LNCaP clone FGC (cell line): ENCODE data around the gene USH2A.

Source experiments
- DNase-seq: peaks from one replicate; pipeline ENCODE4 v3.0.0-alpha.2; 2011; ENCODE audit warnings: low read depth
- H3K4me3 ChIP-seq: 2 replicates; pipeline ENCODE4 v1.5.1; 2011; ENCODE audit warnings: mild to moderate bottlenecking, low read depth, low read length, control low read depth
- CTCF ChIP-seq: IDR thresholded peaks from 2 replicates; pipeline ENCODE4 v1.5.1; 2012; ENCODE audit warnings: mild to moderate bottlenecking; ENCODE audit not compliant: control insufficient read depth, insufficient read depth; ENCODE audit errors: extremely low read depth

The USH2A gene

GRCh38 chr1:215878128-215878527 is 545.1 kb downstream of the USH2A start:
- DNase-seq, result no peak
- H3K4me3 ChIP-seq, result no peak overlapping the region
- TF ChIP-seq CTCF, result no peak

- no peak overlapping the region for H3K4me3 ChIP-seq
- TF ChIP-seq CTCF, result no peak
- DNase-seq, result no peak
Measured at GRCh38 chr1:215877452-215877951, 545.7 kb downstream of the USH2A start.

GRCh38 chr1:215875712-215876111 is 547.5 kb downstream of the USH2A start:
- no peak overlapping the region for H3K4me3 ChIP-seq
- DNase-seq, result no peak
- TF ChIP-seq CTCF, result no peak

GRCh38 chr1:215875236-215875635 is 548.0 kb downstream of the USH2A start:
- H3K4me3 ChIP-seq, result no peak overlapping the region
- DNase-seq, result no peak
- TF ChIP-seq CTCF, result no peak

- TF ChIP-seq CTCF, result no peak
- H3K4me3 ChIP-seq, result no peak overlapping the region
- no peak for DNase-seq
Measured at GRCh38 chr1:215872658-215873057, 550.6 kb downstream of the USH2A start.

- TF ChIP-seq CTCF, result no peak
- no peak for DNase-seq
- no peak overlapping the region for H3K4me3 ChIP-seq
Measured at GRCh38 chr1:215868500-215868899, 554.7 kb downstream of the USH2A start.

- no peak for TF ChIP-seq CTCF
- DNase-seq, result no peak
- H3K4me3 ChIP-seq, result no peak overlapping the region
Measured at GRCh38 chr1:215865060-215865459, 558.2 kb downstream of the USH2A start.
